NCI-H2107 (cell line): ENCODE data around the gene GFER.
"Not testable (repeated sequence)": the region's sequence is repeated elsewhere in the genome, so short reads cannot be mapped to it uniquely, and the experiment has no call there.

Experiments
- DNase-seq: peaks from one replicate; lab custom pipeline; 2025; lab: John Stamatoyannopoulos, UW

The GFER gene

DNA sequence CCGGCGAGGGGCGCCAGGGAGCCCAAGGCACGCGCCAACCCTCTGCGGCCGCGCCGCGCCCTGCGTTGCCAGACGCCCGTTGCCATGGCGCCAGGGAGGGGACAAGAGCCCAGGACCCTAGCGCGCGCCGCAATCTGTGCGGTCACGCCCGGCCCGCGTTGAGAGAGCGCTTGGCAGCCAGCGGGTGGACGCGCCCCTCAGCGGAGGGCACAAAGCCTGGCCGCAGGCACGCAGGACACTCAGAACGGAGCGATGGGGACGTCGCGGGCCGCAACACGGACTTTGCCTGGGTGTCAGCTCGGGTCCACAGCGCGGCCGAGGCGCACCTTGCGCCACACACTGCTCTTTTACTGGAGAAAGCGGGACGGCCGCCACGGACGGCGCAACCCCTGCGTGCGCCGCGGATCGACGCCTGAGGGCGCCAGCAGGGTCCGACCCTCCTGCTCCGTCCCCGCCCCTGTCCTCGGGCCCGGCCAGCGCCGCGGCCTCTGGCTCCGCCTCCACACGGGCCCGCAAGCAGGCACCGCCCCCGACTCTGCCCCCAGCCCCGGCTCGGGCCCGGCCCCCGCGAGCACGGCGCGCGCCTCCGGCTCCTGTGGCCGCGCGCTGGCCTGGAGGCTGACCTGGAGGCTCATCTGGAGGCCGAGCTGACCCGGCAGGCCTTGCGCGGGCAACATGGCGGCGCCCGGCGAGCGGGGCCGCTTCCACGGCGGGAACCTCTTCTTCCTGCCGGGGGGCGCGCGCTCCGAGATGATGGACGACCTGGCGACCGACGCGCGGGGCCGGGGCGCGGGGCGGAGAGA lies at the start of gene GFER:
TSS of gene GFER (plus strand) at position 650 of the 803 bp plus-strand sequence. CDS start at position 676, 26 bp downstream.
- peak; percentile 41 for DNase-seq

DNA sequence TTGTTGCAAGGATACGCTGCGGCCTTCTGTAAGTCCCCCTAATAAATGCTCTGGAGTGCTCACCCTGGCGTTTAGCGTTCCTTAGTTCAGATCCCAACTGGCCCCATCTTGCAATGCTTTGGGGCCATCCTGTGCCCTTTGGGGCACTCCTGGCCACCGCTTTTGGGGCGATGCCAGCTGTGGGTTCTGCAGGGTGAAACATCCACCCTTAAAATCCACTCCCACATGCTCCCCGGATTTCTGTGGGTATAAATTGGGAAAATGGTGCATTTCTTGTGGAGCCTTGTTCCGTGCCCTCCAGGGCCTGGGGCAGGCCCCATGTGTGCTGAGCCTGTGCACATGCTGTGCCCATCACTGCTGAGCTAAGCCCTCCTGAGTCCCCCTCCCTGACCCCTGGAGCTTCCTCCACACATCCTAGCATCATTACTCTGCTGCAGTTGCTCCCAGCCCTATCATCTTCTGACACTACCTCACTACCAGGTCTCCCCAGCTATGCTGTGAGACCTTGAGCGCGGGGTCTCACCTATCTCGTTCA lies 47.0 kb upstream of the GFER start:
- no peak for DNase-seq

DNA sequence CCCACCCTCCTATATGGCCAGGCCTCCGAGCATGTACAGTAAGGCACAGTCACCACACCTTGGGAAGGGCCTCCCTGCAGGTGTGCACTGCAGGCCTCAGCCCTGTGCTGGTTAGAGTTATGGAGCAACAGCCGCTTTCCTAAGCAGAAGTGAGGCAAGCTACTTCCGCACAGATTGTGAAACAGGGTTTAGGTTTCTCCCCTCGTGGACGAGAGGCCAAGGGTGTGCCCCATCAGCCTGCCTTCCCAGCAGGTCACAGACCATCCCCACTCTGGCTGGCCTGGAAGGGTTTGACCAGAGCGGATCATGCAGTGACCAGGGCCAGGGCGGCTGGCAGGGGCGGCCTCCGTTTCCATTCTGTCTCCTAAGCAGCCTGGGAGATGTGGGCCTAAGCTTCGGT lies 45.7 kb upstream of the GFER start:
- DNase-seq, result no peak

DNA sequence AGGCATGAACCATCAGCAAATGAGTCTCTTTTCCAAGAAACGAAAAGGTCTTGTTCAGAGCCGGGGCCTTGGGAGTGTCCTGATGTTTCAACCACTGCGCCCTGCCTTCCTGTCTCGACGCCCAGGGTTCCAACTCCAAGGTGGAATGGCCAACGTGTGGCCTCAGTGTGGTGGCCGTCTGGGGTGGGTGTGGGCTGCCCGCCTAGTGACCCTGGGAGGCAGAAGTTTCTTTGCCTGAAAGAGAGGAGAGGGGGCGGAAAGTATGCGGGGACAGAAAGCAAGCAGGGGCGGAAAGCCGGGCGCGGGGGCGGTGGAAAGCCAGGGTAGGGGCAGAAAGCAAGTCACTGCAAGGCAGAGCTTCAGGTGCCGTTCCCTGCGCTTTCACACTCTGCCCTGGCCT lies 45.1 kb upstream of the GFER start:
- DNase-seq, result no peak

DNA sequence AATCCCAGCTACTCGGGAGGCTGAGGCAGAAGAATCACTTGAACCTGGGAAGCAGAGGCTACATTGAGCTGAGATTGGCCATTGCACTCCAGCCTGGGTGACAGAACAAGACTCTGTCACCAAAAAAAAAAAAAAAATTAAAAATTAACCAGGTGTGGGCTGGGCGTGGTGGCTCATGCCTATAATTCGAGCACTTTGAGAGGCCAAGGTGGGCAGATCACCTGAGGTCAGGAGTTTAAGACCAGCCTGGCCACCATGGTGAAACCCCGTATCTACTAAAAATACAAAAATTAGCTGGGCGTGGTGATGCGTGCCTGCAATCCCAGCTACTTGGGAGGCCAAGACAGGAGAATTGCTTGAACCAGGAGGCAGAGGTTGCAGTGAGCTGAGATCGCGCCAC lies 44.2 kb upstream of the GFER start:
- not testable (repeated sequence) for DNase-seq

DNA sequence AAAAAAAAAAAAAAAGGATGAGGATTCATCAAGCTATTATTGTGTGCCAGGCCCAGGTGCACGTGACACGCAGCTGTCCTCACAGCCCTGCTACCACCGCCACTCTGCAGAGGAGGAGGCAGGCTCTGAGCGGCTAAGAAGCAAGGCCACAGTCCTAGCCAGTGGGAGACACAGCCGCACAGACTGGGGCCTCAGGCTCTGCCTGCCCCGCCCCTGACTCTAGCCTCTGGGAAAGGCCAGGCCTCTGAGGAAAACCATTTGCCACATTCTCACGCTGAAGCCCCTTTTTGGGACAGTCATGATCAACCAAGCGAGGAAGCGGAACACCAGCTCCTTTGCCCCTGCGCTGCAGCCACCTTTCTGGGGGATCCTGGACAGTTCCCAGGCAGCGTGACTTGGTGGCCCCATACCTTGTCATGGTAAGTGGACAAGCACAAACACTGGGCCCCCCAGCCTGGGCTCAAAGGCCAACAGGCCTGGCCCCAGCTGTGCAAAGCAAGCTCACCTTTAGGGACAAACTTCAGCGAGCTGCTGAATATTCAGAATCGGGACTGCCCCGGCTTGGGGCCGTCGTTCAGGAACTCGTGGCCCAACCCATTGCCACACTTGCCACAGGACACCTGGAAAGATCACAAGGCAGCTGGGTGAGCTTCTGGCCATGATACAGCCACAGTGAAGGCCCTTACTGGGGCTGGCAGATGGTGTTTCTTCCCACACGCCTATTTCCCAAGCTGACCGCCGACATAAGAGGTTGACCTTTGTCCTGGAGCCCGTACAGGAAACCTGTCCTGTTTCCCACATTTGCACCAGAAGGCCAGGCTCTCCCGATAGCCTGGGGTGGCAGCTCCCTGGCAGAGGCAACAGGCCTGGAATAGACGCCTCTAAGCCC lies 43.5 kb upstream of the GFER start:
- no peak for DNase-seq

DNA sequence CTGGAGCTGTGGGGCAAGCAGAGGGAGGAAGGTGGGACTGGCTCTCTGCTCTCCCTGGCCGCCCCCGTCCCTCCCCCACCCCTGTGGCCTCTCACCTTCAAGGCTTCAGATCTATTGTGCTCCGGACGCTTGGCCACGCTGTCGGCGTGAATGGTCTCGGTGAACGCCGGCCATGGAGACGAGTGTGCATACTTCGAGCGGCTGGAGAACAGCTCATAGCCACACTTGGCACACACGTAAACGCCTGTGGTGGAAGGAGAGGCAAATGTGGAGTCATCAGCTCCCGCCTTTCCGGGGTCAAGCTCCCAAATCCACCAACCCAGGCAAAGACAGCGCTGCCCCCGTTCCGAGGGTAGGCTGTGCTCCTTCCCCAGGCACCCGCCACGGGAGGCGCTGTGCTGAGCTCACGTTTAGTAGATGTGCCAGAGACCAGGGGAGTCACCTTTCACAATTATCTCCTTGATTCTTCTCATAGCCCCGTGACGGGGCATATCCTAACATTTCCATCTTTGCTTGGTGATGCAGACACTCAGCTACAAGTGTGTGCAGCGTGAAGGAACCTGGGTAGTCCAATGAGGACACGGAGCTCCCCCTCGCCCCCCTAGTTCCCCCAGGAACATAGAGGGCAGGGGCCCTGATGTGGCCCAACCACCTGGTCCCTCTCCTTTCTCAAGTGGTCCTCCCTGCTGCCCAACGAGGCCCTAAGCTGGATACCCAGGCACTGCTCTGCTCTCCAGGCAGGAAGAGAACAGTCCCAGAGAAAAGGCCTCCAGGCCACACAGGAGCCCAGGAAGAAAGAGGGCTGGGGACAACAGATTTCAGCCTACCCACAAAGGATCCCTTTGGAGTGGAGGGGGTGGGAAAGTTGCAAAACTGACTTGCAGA lies 42.6 kb upstream of the GFER start:
- DNase-seq, result no peak

DNA sequence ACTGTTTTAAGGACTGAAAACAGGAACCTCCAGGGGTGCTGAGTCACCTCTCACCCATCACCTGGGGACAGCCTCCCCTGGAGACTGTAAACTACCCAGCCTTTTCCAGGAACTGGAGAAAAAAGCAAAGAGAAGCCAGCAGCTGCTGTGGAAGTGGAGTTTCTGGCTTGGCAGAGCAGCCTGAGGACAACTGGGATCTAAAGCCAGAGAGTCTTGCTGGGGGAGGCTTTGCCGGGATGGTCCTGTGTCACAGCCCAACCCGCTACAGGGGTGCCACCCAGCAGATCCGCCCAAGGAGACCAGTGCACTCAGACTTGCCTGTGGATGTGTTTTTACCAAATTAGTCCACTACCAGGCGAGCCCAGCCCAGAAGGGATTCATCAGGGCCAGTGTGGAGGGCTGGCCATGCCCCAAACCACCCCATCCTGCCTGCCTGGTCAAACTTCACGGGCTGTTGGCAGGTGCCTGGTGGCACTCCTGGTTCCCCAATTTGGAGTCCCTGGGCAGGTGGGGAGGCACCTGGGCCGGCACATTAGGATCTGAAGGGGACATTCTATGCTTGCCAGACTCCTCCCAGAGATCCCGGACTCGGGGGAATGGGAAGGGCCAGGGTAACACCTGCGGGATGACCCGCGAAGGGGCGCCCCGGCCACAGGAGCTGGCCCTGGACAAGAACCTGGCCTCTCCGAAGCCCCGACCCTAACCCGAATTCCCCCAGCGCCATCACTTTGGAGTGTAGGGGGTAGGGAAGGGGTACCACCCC lies 41.8 kb upstream of the GFER start:
- DNase-seq, result no peak

DNA sequence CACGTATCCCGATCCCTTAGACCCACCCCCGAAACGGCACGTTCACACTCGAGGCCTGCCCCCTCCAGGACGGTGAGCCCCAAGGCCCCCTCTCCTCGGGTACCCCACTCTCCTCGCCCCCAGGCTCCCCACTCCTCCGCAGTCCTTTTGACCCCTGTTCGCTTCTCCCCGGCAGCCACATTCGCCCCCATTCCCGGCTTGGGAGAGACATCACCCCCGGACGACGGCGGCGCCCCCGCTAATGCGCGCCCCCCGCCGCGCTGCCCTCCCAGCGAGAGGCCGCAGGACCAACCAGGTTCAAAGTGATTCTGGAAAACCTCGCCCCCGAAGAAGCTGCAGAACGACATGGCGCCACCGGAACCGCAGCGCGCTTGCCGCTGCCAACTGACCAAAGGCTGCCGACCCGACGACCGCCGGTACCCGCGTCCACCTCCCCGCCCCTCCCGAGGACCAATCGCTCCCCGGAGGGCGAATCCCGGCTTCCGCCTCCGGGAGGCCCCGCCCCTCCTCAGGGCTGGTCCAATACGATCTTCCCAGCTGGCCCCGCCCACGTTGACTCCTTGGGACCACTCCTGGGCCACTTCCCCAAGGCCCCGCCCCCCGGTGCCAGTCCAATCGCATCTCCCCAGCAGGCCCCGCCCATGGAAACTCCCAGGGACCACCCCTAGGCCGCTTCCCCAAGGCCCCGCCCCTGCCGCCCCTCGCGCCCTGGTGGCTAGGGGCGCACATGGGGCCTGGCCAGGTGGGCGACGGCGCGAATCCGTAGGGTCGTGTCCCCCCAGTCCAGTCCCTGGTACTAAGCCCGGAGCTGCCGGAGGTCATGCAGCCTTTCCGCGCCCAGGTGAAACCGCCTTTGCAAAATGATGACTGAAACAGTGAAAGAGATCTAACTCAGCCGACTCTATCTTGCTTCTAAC lies 40.9 kb upstream of the GFER start, which contains the start of gene MSRB1:
TSS of gene MSRB1 (minus strand) at position 390 of the 917 bp plus-strand sequence. CDS start at position 347, 43 bp downstream.
- peak; percentile 93 for DNase-seq

DNA sequence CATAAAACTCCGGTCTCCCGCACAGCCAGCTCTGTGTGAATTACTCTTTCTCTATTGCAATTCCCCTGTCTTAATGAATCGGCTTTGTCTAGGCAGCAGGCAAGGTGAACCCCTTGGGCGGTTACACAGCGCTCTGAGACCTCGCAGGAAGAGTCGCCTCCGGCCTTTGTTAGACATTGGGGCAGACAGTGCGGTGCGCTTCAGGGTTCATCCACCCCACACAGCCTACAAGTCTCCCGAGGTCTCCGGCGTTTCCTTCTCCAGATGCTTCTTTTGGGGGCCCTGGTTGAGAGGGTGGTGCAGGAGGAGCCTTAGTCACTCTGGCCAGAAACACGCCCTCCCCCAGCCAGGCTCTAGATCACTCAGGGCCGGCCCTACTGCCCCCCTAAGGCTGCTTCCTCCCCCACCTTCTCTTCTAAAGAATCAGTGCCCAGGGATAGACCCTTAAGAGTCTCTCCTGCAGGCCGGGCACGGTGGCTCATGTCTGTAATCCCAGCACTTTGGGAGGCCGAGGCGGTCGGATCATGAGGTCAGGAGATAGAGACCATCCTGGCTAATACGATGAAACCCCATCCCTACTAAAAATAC lies 39.3 kb upstream of the GFER start:
- DNase-seq, result no peak

DNA sequence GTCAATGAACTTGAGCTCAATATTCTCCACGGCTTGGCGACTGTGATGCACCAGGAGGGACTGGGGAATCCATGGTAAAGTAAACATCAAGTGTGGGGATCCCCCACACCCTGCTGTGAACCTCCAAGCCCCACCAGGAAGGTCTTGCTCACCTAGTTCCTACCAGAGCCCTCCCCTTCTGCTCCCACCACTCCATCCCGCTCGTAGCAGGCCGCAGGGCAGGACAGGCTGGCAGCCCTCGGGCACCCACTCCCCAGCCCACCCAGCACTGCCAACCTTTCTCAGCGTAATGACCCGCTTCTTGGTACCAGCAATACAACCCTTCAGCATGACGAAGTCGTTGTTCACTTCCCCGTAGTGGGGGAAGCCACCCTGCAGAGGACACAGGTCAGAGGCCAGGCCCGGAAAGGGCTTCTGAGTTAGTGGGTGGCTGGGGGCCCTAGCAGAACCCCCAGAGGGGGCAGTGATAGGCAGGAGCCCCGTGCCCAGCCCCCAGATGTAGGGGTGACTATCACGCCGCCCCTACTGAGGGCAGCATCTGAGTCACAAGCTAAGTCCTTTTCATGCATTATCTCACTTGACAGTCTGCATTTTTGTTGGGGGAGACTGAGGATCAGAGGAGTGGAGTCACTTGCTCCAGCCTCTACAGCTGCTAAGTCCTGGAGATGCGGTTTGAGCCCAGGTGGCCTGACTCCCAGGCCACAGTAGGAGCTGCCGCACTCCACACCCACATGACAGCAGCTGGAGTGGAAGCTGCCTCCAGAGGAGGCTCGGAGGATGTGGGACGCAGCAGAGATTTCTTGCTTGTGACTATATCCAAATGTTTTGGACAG lies 38.2 kb upstream of the GFER start:
- no peak for DNase-seq

DNA sequence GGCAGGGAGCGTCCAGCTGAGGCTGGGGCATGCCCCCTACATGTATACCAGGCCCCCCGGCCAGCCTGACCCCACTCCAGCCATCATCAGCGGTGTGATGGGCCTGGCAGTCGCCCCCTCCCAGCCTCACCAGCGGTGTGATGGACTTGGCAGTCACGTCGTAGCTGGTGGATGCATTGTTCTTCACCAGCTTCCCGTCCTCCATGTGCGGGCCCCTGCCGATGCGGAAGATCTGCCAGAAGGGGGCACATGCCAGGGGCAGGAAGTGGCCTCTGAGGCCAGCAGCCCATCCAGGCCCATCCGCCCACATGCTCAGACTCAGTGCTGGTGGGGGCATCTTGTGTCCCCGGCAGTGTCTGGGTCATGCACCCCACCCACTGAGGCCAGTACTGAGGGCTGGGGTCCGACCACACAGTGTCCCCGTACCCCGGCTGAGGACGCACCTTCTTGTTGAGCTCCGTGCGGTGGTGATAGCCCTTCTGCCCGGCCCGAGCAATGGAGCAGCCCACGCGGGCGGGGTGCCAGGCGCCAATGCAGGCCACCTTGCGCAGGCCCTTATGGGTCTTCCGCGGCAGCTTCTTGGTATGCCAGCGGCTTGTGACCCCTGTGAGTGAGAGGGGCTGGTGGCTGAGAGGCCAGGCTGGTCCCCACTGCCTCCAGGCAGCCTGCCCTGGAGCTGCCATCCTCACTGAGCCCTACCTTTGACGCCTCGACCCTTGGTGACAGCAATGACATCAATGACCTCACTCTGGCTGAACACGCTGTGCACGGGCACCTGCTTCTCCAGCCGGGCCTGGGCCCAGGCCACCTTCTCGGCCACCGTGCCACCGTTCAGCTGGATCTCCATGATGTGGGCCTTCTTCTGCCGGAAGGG lies 37.3 kb upstream of the GFER start:
- DNase-seq, result no peak

DNA sequence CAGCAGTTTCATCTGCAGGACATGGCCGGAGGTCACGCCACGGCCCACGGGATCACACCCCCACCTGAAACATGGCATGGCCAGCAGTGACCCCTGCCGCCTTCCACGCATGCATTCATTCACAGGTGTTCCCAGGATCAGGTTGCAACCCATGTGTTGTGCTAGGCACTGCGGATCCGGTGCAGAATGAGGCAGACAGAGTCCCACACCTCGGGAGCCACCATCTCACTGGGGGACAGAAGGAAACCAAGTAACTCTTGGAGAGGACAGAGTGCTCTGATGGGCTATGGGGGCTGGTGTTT lies 36.7 kb upstream of the GFER start:
- DNase-seq, result no peak

DNA sequence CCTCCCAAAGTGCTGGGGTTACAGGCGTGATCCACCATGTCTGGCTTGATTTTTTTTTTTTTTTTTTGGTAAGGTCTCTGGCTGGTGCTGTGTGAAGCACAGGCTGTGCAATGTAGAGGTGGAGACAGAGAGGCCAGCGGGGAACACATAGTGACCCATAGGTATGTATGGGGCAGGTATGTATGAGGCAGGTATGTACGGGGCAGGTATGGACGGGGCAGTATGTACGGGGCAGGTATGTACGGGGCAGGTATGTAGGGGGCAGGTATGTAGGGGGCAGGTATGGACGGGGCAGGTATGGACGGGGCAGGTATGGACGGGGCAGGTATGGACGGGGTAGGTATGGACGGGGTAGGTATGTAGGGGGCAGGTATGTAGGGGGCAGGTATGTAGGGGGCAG lies 34.5 kb upstream of the GFER start:
- DNase-seq, result no peak

DNA sequence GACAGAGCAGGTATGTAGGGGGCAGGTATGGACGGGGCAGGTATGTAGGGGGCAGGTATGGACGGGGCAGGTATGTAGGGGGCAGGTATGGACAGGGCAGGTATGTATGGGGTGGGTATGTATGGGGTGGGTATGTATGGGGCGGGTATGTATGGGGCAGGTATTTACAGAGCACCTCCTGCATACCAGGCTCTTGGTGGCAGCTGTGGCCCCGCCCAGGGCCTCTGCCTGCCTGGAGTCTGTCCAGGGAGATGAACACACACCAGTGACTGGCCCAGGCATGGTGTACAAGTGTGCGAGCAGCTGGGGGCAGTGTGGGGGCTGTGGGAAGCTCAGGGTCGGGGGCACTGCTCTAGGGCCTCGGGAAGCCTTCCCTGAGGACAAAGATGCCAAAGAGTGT lies 33.9 kb upstream of the GFER start:
- no peak for DNase-seq

DNA sequence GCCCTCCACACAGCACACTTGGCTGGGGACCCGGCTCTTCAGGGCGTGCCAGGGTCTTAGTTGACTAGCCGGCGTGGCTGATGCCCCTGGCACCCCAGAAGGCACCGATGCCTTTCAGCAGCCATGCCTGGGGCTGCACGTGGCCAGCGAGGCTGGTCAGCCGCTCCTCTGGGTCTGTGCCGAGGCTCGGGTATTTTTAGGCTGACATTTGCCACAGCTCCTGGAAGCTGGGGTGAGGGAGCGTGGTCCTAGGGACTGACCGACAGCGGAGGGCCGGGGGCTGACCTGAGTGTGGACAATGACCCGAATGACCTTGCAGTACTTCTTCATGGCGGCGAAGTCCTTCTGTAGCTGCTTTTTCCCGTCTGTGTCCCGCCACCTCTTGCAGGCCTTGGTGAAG lies 33.4 kb upstream of the GFER start:
- no peak for DNase-seq

DNA sequence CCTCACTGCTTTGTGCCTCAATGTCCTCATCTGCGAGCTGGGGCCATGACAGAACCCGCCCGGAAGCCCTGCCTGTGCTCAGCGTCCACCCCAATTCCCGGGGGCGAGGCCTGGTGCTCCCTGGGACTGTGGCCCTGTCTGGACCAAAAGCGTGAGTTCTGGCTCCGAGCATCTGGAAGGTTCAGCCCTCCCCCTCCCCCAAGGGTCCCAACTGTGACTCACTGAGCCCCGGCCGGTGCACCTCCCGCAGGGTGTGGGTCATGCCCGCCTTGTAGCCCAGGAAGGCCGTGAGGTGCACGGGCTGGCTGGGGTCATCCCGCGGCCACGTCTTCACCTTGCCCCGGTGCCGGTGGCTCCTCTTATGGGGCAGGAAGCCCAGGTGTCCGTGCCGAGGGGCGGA lies 30.3 kb upstream of the GFER start:
- no peak for DNase-seq
